NCI-H510A treated with DMSO at 0.1 percent for 48 hours (cell line): Measurements from ENCODE around the gene FCHSD2.
A peak's percentile ranks its signal among the peaks of the same experiment; 100 is the strongest.
"Not testable (repeated sequence)": the region's sequence is repeated elsewhere in the genome, so short reads cannot be mapped to it uniquely, and the experiment has no call there.

Experiments used
- DNase-seq: peaks from one replicate; lab custom pipeline; 2025; lab: John Stamatoyannopoulos, UW

The FCHSD2 gene

GRCh38 chr11:73151416-73151815 is 9.3 kb upstream of the FCHSD2 start:
- DNase-seq = no peak

DNA sequence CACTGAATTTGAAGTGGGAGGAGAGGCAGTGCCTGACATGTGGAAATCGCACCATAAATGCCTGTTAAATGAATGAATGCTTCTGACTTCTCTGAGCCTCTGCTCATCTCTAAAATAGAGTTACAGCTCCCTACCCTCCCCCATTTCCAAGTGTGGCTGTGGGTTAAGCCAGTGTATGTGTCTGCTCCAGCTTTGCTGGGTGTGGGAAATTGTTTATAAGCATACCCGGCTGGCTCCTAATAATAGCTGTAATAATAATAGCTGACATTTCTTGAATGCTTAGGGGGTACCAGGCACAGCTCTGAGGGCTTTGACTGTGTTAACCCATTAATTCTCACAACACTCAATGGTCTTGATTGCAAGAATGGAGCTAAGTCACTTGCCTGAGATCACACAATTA is 7.0 kb upstream of the FCHSD2 start:
- no peak for DNase-seq

GRCh38 chr11:73147771-73148681 is 5.9 kb upstream of the FCHSD2 start:
- no peak for DNase-seq

- DNase-seq = no peak
Observed at GRCh38 chr11:73145986-73146575, 4.0 kb upstream of the FCHSD2 start.

- DNase-seq = peak; percentile 64
Observed at GRCh38 chr11:73143126-73143838, 1.2 kb upstream of the FCHSD2 start.

DNA sequence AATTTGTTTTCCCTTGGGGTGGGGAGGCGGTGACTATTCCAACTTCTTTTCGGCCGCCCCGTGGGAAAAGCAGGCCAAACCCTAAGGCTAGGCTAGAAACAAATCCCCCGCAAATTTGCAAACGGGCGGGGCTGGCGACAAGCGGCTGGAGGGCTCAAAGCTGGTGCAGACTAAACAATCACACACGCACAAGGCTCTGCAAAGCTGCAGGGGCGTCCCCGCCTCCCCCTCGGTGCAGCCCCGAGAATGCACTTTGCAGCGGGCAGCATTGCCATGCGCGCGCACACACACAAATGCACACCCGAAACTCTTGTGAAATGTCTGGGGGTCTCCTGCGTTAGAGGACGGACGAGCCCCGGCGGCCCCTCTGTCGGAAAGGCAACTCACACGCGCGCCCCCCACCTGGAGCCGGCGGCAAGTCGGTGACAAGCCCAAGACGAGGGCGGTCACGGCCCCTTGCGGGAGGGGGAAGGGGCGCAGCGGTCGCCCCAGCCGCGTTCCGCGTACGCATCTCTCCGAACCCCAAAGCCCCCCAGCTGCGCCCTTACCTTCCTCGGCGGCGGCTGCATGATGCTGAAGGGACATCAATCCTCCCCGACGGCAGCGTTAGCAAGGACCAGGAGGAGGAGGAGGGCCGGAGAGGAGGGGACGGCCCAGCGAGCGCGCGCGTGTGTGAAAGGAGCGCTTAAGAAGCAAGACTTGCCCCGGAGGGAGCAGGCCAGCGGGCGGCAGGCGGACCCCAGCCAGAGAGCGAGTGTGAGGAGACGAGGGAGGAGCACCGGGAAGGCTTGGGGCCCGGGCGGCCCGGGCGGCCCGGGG is 600 bp downstream of the FCHSD2 start:
- DNase-seq = peak; percentile 96

DNA sequence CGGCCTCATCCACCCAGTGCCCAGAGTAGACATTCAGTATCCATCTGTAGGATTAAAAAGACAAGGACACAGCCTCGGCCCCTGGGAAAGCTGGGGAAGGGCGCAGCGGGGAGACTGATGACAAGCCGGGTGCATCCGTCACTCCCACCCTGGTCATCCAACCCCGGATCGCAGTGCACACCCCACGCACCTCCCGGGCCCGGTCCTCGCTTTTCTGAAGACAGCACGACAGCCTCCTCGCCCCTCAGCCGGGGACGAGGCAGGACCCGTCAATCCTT is 1.1 kb downstream of the FCHSD2 start:
- no peak for DNase-seq

- peak; percentile 59 for DNase-seq
Observed at GRCh38 chr11:73140213-73141030, 1.7 kb downstream of the FCHSD2 start.

GRCh38 chr11:73139476-73140198 is 2.5 kb downstream of the FCHSD2 start:
- no peak for DNase-seq

DNA sequence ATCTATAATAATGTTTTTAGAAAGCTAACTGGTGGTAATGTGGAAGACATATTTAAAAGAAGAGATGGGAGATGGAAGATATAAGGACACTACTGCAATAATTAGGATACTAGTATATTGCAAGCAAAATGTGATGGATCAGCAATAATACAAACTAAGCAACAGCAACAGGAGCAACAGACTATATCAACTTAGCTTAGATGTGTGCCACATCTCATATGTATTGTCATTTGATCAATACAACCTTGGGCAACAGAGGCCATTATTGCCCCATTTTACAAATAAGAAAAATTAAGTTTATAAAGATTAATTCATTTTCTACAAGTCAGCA is 4.2 kb downstream of the FCHSD2 start:
- DNase-seq = no peak

DNA sequence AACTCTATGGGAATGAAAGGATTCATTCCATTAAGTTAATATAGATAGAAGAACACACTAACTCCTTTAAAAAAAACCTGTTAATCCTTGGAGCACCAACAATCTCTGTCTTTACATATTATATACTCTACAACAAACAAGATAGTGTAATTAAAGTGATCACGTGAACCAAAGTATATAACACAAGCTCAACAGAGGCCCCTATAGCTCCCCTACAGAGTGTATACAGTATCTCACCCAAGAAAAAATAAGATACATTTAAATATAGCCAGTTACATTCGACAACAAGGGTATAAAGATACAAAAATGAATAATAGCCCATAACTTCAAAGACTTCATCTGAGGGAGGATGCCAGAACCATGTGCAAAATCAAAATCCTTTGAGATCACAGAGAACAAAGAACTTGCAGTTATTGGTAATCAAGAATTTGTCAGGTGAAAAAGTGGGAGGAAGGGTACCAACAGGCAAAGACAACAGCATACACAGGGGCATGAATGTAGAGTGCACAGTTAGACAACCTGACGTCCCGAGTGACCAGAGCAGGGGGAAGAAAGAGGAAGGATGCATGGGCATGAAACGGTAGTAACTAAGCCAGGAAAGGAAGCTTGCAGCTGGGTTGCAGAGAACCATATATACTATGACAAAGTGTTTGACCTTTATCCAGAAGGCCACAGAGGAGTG is 4.7 kb downstream of the FCHSD2 start:
- no peak for DNase-seq

DNA sequence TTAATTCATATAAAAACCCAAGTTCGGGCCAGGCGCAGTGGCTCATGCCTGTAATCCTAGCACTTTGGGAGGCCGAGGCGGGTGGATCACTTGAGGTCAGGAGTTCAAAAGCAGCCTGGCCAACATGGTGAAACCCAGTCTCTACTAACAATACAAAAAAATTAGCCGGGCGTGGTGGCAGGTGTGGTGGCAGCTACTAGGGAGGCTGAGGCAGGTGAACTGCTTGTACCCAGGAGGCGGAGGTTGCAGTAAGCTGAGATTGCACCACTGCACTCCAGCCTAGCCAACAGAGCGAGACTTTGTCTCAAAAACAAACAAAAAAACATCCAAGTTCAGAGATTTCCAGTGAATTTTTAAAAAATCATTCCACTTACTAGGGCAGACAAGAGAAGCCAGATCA is 5.4 kb downstream of the FCHSD2 start:
- DNase-seq = not testable (repeated sequence)

GRCh38 chr11:73135346-73136284 is 6.5 kb downstream of the FCHSD2 start:
- DNase-seq = no peak

- not testable (repeated sequence) for DNase-seq
Observed at GRCh38 chr11:73132349-73132748, 9.8 kb downstream of the FCHSD2 start.

DNA sequence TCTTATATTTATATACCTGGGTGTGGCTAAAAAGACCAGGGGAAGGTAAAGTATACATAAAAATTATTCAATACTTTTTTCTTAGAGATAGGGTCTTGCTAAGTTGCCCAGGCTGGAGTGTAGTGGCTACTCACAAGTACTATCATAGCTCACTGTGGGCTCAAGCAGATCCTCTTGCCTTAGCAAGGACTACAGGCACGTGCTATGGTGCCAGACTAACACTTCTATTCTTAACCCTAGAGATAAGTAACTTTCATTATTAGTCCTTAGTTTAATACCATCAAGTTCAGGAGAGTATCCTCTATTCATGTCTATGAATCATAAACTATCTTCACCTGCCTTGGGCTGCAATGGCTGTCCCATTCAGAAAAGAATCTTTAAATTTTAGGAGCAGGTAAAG is 11.9 kb downstream of the FCHSD2 start:
- DNase-seq = no peak

GRCh38 chr11:73129198-73129597 is 12.9 kb downstream of the FCHSD2 start:
- DNase-seq = no peak

DNA sequence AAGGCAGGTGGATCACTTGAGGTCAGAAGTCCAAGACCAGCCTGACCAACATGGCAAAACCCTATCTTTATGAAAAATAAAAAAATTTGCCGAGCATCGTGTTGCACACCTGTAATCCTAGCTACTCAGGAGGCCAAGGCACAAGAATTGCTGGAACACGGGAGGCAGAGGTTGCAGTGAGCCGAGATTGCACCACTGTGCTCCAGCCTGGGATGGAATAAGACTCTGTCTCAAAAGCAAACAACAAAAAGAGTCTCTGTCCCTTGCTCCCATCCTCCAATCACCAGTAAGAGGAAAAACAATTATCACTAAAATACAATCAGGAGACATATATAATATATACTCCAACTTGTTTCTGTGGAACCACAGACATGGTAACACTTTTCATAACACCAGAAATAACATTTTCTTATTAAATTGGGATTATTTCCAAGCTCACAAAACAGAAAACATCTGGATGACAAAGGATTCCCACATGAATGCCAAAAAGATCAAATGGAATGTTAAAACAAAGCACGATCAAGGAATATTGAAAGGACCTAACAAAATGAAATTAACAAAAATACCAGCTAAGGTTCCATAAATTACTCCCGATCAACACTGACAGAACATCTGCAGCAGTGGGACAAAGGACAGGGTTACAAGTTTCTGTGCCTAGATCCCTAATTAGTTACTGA is 15.2 kb downstream of the FCHSD2 start:
- no peak for DNase-seq

DNA sequence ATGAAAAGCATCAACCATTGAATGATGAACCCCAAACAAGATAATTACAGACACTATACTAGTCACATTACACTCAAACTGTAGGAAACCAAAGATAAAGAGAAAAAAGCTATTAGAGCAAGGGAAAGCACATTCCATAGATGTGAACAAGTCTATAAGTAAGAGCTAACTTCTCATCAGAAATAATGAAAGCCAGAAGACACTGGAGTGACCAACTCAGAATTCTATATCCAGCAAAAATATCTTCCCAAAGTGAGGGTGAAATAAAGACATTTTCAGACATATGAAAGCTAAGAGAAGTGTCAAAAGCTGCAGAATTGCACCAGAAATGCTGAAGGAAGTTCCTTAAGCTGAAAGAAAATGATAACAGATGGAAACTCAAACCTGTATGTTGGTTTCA is 17.3 kb downstream of the FCHSD2 start:
- DNase-seq = no peak

DNA sequence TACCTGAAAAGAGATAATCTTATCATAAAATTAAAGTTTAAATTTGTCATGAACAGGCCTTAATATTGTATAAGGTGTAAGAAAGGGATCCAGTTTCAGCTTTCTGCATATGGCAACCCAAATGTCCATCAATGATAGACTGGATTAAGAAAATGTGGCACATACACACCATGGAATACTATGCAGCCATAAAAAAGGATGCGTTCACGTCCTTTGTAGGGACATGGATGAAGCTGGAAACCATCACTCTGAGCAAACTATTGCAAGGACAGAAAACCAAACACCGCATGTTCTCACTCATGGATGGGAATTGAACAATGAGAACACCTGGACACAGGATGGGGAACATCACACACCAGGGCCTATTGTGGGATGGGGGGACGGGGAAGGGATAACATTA is 18.2 kb downstream of the FCHSD2 start:
- not testable (repeated sequence) for DNase-seq
